ENCODE measurements around the gene SP100. TPM values are rescaled to one million over a fixed set of nuclear protein-coding genes. Genes with fewer than 3 reads are reported as not detected.

SP100 gene
- total RNA-seq, 2 donors from 2014 or later: 125 to 193 TPM

- Histone ChIP-seq H3K27ac (no peak overlapping the region), H3K36me3 (peaks cover 32% of the 10 kb centered on the region), H3K27me3 (replicated peaks; ENCODE audit: insufficient read depth) (no peaks in the 10 kb centered on the region), H3K4me3 (no peak overlapping the region), H3K4me1 (ENCODE audit: control insufficient read depth in 1 of 2, low read depth in 2 of 2) (no peaks in the 10 kb centered on the region), H3K9me3 (peaks cover 4% of the 10 kb centered on the region)
- no peak for DNase-seq (ENCODE audit: low spot score)
- no peak for ATAC-seq (ENCODE audit: insufficient number of reproducible peaks, low FRiP score, low read depth)
- TF ChIP-seq CTCF (IDR thresholded peaks at IDR 0.05): no peak
Observed at GRCh38 chr2:230492107-230492506, 76.1 kb downstream of the SP100 start.

- TF ChIP-seq CTCF (IDR thresholded peaks at IDR 0.05): no peak
- DNase-seq (ENCODE audit: low spot score): no peak
- H3K4me1 ChIP-seq (ENCODE audit: control insufficient read depth in 1 of 2, low read depth in 2 of 2): no peaks in the 10 kb centered on the region
- no peak overlapping the region for H3K27ac ChIP-seq
- no peaks in the 10 kb centered on the region for H3K27me3 ChIP-seq (replicated peaks; ENCODE audit: insufficient read depth)
- no peak for ATAC-seq (ENCODE audit: insufficient number of reproducible peaks, low FRiP score, low read depth)
- peaks cover 36% of the 10 kb centered on the region for H3K36me3 ChIP-seq
- no peaks in the 10 kb centered on the region for H3K9me3 ChIP-seq
- H3K4me3 ChIP-seq: no peak overlapping the region
Observed at GRCh38 chr2:230494980-230495379, 79.0 kb downstream of the SP100 start.

GRCh38 chr2:230496891-230497290, 80.9 kb downstream of the SP100 start:
- no peak for TF ChIP-seq CTCF (IDR thresholded peaks at IDR 0.05)

GRCh38 chr2:230498506-230499107, 82.6 kb downstream of the SP100 start:
- H3K27me3 ChIP-seq (replicated peaks; ENCODE audit: insufficient read depth): no peaks in the 10 kb centered on the region
- no peak overlapping the region for H3K4me3 ChIP-seq
- peaks cover 24% of the 10 kb centered on the region for H3K36me3 ChIP-seq
- DNase-seq (ENCODE audit: low spot score): no peak
- no peak for TF ChIP-seq CTCF (IDR thresholded peaks at IDR 0.05)
- H3K27ac ChIP-seq: no peak overlapping the region
- no peaks in the 10 kb centered on the region for H3K9me3 ChIP-seq
- no peak for ATAC-seq (ENCODE audit: insufficient number of reproducible peaks, low FRiP score, low read depth)
- no peaks in the 10 kb centered on the region for H3K4me1 ChIP-seq (ENCODE audit: control insufficient read depth in 1 of 2, low read depth in 2 of 2)

More at GRCh38 chr2:230496891-230497290, 80.9 kb downstream of the SP100 start:
- H3K36me3 ChIP-seq: peaks cover 22% of the 10 kb centered on the region
- no peaks in the 10 kb centered on the region for H3K4me1 ChIP-seq (ENCODE audit: control insufficient read depth in 1 of 2, low read depth in 2 of 2)
- H3K27me3 ChIP-seq (replicated peaks; ENCODE audit: insufficient read depth): no peaks in the 10 kb centered on the region
- DNase-seq (ENCODE audit: low spot score): no peak
- no peak for ATAC-seq (ENCODE audit: insufficient number of reproducible peaks, low FRiP score, low read depth)
- H3K9me3 ChIP-seq: no peaks in the 10 kb centered on the region
- H3K4me3 ChIP-seq: no peak overlapping the region
- H3K27ac ChIP-seq: no peak overlapping the region

- Histone ChIP-seq H3K4me3 (no peak overlapping the region), H3K9me3 (no peaks in the 10 kb centered on the region), H3K27ac (no peak overlapping the region), H3K27me3 (replicated peaks; ENCODE audit: insufficient read depth) (no peaks in the 10 kb centered on the region), H3K4me1 (ENCODE audit: control insufficient read depth in 1 of 2, low read depth in 2 of 2) (no peaks in the 10 kb centered on the region), H3K36me3 (peaks cover 35% of the 10 kb centered on the region)
- TF ChIP-seq CTCF (IDR thresholded peaks at IDR 0.05): no peak
- ATAC-seq (ENCODE audit: insufficient number of reproducible peaks, low FRiP score, low read depth) (no peak), DNase-seq (ENCODE audit: low spot score) (no peak)
Observed at GRCh38 chr2:230502593-230502992, 86.6 kb downstream of the SP100 start.
